Hippocampal formation (tissue), 2 donors: ENCODE results near the gene ITPA.

Source experiments
- DNase-seq, 2 donors: peaks; one replicate each; lab custom pipeline; 2025; lab: John Stamatoyannopoulos, UW

ITPA gene

GRCh38 chr20:3209257-3209945 is at the start of gene ITPA:
TSS of gene ITPA (plus strand) at chr20:3209498. CDS start at chr20:3209552, 54 bp downstream.
- DNase-seq = peak; percentile 19 to 54

- DNase-seq = no peak
These were observed 48.9 kb upstream of the ITPA start for GRCh38 chr20:3160418-3160817.

DNA sequence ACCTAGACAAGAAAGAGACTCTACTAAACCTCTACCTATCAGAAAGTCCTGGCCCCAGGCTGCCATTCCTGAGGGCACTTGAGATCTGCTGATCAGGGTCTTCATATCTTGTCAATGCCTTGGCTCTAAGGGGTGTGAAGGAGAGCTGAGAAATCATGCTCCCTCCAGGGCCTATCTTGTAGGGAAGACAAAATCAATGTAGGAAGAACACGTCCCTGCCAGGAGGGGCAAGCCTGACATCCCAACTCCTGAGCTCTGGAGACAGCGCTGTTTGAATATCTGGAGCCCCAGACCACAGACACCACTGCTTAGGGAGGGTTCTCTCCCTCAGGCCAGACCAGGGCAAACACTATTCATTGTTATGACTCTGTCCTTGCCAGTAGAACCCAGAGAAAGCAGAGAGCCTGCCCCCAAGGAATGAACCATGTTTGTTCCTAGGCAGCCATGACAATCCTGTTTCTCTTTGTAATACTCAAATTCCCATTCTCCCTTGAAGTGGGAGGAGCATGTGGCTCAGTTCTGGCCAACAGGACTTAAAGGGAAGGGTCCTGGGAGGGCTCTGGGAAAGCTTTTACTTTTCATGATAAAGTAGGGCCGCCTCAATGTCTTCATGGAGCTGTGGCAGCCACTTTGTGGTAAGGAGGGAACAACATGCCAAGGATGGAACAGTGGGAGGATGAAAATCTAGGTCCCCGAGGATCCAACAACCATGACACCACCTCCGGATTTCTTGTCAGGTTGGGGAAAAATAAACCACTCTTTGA is 47.8 kb upstream of the ITPA start:
- DNase-seq = no peak

DNA sequence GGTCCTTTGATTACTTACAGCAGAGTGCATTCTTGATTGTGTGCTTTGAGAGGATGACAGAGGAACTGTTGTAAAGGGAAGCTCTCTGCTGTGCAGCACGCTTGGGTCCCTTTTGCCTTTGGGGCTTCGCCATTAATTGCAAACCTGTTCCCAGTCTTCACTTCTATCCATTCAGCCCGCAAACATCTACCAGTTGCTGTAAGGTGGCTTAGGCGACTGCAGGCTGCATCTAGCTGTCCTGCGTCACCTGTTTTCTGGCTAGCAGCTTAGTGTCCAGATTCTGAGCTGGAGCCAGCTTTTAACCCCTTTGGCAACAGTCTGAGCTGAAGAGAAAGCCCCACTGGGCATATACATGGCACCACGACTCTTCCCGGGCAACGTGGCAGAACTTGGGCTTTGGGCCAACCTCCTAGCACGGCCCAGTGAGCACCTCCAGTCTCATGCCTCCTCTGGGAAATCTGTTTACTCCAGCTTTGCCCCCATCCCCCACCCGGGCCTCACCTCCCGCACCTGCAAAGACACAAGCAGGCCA is 47.2 kb upstream of the ITPA start:
- DNase-seq = no peak

- DNase-seq = no peak
These were observed 45.9 kb upstream of the ITPA start for GRCh38 chr20:3163099-3164042.

DNA sequence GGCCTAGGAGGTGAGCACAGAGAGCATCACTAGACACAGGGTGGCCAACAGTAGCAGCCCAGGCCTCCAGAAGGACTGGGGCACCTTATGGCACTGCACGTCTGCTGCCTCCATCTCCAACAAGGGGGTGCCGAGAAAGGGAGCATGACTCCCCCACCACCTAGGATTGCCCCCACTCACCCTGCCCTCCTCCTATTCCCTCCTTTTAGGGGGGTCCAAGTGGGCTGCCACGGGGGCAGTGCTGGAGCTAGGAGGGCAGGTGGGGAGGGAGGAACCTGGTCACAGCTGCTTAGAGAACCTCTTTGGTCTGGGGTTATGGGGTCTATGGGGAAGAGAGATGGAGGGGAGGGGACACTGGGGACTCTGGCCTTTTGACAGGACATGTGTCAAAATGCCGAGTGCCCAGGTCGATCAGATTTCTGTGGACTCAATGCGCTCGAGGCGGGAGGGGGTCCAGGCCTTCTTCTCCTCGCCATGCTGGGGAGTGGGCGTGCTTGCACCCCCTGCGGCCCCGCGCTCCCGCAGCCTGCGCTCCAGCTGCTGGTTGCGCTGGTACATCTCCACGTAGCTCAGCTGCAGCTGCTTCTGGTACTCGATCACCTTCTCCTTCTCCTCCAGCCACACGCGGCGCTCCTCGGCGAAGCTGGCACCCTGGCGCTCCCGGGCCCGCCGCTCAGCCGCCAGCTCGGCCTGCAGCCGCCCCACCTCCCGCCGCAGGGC is 45.1 kb upstream of the ITPA start:
- no peak for DNase-seq

- no peak for DNase-seq
These were observed 44.4 kb upstream of the ITPA start for GRCh38 chr20:3164763-3165410.

GRCh38 chr20:3165473-3166337 is 43.6 kb upstream of the ITPA start:
- no peak for DNase-seq

GRCh38 chr20:3166338-3166912 is 42.9 kb upstream of the ITPA start:
- no peak for DNase-seq

DNA sequence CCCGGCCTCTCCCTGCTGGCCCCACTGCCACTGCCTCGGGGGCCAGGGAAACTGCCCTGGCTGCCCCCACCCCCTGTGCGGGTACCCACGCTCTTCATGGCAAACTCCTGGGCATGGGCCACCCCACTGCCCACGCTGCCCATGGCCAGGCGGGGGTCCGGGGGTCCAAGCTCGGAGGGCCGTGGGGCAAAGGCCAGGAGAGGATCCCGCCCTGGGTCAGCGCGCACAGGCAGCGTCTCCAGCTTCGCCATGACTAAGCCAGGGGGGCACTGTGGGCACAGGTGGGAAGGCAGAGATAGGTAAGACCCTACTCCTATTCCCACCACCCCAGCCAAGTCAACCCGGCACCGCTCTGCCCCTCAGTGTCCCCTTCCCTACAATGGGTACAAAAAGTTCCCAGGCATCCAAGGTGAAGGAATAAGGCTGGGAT is 42.4 kb upstream of the ITPA start:
- DNase-seq = no peak

GRCh38 chr20:3167738-3168078 is 41.6 kb upstream of the ITPA start:
- no peak for DNase-seq

GRCh38 chr20:3168079-3168828 is 41.0 kb upstream of the ITPA start:
- DNase-seq = no peak

DNA sequence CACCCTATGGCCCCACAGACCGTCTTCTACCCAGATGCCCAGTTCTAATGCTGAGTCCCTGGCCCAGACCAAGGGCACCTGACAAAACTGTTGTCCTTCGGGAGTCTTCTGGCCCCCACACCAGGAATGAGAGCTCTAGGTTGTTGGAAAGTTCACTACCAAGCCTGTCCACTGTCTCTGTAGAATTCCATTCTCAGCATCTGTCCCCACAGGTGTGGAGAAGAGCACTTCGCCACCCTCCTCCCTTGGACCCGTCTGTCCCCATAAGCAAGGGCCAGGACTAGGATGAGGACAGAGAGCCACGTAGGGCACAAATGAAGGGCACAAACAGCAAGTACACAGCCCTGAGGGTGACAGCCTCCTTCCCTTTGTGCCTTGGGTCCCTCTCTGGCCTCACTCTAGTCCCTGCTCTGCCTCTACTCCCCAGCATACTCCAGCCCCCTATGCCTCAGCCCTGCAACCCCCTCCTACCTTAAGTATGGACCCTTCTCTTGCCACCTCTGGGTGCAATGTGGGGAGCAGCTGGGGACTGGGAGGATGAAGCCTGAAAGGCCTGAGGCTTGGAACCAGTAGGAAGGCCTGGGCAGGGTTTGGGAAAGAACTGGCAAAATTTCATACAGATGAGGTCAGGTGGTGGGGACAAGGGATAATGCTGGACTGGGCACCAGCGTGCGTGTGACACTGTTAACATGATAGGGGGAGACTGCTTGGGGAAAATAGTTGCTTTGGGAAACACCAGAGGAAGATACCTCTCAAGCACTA is 40.3 kb upstream of the ITPA start:
- DNase-seq = no peak

DNA sequence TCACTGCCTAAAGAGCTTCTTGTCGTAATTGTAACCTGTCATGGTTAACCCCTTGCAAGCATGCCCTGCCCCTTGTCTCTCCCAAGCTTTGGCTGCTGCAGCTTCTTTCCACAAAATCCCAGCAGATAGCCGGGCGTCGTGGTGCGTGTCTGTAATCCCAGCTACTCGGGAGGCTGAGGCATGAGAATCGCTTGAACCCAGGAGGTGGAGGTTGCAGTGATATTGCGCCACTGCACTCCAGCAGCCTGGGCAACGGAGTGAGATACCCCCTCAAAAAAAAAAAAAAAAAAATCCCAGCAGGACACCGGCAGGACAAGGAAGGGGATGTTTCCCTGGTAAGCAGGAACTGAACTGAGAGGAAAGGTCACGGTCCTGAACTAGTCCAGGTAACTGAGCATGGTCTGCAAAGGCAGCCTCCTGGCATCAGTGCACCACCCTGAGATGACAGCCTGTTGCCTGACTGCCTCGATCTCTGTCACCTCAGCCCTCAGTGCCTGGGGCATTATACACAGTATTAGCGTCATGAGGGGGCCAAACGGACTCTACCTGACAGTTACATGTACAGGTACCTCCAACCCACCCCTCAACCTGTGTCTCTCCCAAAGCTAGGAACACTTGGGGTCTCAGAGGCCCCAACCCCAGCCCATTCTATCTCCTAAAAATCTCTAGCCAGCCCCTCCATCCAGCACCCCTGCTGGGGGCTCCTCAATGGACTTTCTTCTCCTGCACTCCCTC is 37.7 kb upstream of the ITPA start:
- no peak for DNase-seq

DNA sequence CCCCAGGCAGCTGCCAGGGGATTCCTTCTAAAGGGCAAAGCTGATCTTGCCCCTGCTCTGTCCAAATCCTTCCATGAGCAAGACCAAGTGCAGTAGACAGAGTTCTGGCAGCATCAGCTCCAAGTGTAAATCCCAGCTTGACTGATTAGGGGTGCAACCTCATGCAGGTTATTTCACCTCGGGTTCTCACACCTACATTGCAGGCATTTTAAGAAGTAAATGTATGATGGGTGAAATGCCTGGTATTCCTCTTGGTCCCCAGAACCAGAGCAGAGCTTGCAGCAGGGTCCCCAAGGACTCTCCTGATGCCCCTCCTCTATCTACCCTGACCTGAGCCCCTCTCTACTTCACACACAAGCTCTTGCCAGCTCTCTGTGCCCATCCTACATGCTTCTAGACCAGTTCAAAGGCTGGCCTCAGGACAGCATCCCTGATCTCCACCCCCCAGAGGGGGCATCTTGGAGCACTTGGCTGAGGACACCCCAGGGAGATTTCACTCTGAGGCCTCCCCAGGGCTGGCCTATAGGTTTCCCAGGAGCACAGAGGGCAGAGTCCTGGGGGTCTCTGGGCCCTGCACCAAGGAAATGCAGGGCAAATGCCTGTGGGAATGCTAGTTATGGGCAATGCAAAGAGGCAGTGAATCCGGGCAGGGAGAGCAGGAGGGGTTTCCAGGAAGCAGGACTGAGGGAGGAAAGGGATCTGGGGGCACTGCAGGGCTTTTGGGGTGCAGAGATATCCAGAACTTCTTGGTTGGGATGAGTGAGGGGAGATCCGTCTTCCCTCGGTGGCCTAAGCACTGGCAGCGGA is 37.0 kb upstream of the ITPA start:
- DNase-seq = no peak

GRCh38 chr20:3172933-3173609 is 36.2 kb upstream of the ITPA start, which contains the start of gene LZTS3:
TSS of gene LZTS3 (minus strand) at chr20:3173549. CDS start at chr20:3167163, 6,386 bp downstream.
- peak in 1 of 2 donors; percentile 48 for DNase-seq
